ENCODE measurements around the gene PSG5.
"Not testable (repeated sequence)": the region's sequence is repeated elsewhere in the genome, so short reads cannot be mapped to it uniquely, and the experiment has no call there.

The PSG5 gene

GRCh38 chr19:43186311-43186935 is at the start of gene PSG5:
PSG5 (minus strand) TSS chr19:43186536; CDS start chr19:43186405, 131 bp downstream.
- not testable (repeated sequence) for DNase-seq

- not testable (repeated sequence) for DNase-seq
These were observed 49.4 kb upstream of the PSG5 start for GRCh38 chr19:43235686-43236085.

- DNase-seq, result no peak
These were observed 43.0 kb upstream of the PSG5 start for GRCh38 chr19:43229315-43229714.

GRCh38 chr19:43228730-43229129 is 42.4 kb upstream of the PSG5 start:
- not testable (repeated sequence) for DNase-seq

- DNase-seq, result not testable (repeated sequence)
These were observed 40.6 kb upstream of the PSG5 start for GRCh38 chr19:43226986-43227385.

- DNase-seq, result no peak
These were observed 38.5 kb upstream of the PSG5 start for GRCh38 chr19:43224855-43225253.

- not testable (repeated sequence) for DNase-seq
These were observed 38.0 kb upstream of the PSG5 start for GRCh38 chr19:43224201-43224854.

GRCh38 chr19:43221891-43222290 is 35.6 kb upstream of the PSG5 start:
- DNase-seq, result not testable (repeated sequence)

GRCh38 chr19:43219136-43219535 is 32.8 kb upstream of the PSG5 start:
- not testable (repeated sequence) for DNase-seq

GRCh38 chr19:43215881-43216280 is 29.5 kb upstream of the PSG5 start:
- DNase-seq, result not testable (repeated sequence)

- DNase-seq, result no peak
These were observed 21.7 kb upstream of the PSG5 start for GRCh38 chr19:43207991-43208390.

GRCh38 chr19:43207174-43207573 is 20.8 kb upstream of the PSG5 start:
- DNase-seq, result not testable (repeated sequence)

GRCh38 chr19:43205471-43206105 is 19.3 kb upstream of the PSG5 start, which contains the start of gene PSG4:
PSG4 (minus strand) TSS chr19:43205638; CDS start chr19:43205536, 102 bp downstream.
- not testable (repeated sequence) for DNase-seq

GRCh38 chr19:43203611-43204010 is 17.3 kb upstream of the PSG5 start:
- DNase-seq, result not testable (repeated sequence)

- not testable (repeated sequence) for DNase-seq
These were observed 15.6 kb upstream of the PSG5 start for GRCh38 chr19:43201891-43202290.

- DNase-seq, result not testable (repeated sequence)
These were observed 15.0 kb upstream of the PSG5 start for GRCh38 chr19:43201337-43201801.

GRCh38 chr19:43198686-43199419 is 12.5 kb upstream of the PSG5 start:
- DNase-seq, result not testable (repeated sequence)

GRCh38 chr19:43197666-43198397 is 11.5 kb upstream of the PSG5 start:
- not testable (repeated sequence) for DNase-seq

GRCh38 chr19:43194397-43194796 is 8.1 kb upstream of the PSG5 start:
- DNase-seq, result not testable (repeated sequence)

GRCh38 chr19:43192381-43193155 is 6.2 kb upstream of the PSG5 start:
- DNase-seq, result not testable (repeated sequence)

GRCh38 chr19:43188092-43188491 is 1.8 kb upstream of the PSG5 start:
- not testable (repeated sequence) for DNase-seq
